Small intestine (tissue), 7 donors: Measurements from ENCODE around the gene TRPM3. TPM values are rescaled to one million over a fixed set of nuclear protein-coding genes. Genes with fewer than 3 reads are reported as not detected.

Source experiments
- DNase-seq, 2 donors: peaks; one replicate each; pipeline versions ENCODE4 v3.0.0 to v3.0.0-alpha.2; 2013
- FAIRE-seq: peaks from 2 replicates; lab custom pipeline; 2012; peaks lifted over from hg19 to GRCh38; lab: Jason Lieb, UNC
- H3K27ac ChIP-seq, 3 donors: one replicate each; pipeline ENCODE4 v1.5.1; 2013; ENCODE audit warnings: low read length in 2 of 3, mild to moderate bottlenecking in 2 of 3, control low read depth in 1 of 3, inconsistent platforms in 1 of 3, low read depth in 1 of 3, moderate library complexity in 1 of 3
- H3K27me3 ChIP-seq, 3 donors: one replicate each; pipeline ENCODE4 v1.6.1; 2013; ENCODE audit warnings: low read length in 3 of 3, inconsistent platforms in 1 of 3; ENCODE audit not compliant: control insufficient read depth in 3 of 3, insufficient read depth in 3 of 3
- H3K36me3 ChIP-seq, 3 donors: one replicate each; pipeline ENCODE4 v1.6.1; 2013; ENCODE audit warnings: low read length in 3 of 3, inconsistent platforms in 1 of 3, low read depth in 1 of 3, mild to moderate bottlenecking in 1 of 3, moderate library complexity in 1 of 3; ENCODE audit not compliant: control insufficient read depth in 3 of 3, insufficient read depth in 2 of 3
- H3K4me1 ChIP-seq, 3 donors: one replicate each; pipeline ENCODE4 v1.6.1; 2013; ENCODE audit warnings: low read length in 2 of 3, inconsistent platforms in 1 of 3, low read depth in 1 of 3, mild to moderate bottlenecking in 1 of 3, moderate library complexity in 1 of 3; ENCODE audit not compliant: control insufficient read depth in 3 of 3, insufficient read depth in 2 of 3
- H3K4me3 ChIP-seq, 3 donors: one replicate each; pipeline ENCODE4 v1.5.1; 2013; ENCODE audit warnings: low read length in 3 of 3, control low read depth in 1 of 3, inconsistent platforms in 1 of 3, low read depth in 1 of 3, mild to moderate bottlenecking in 1 of 3, moderate library complexity in 1 of 3
- H3K9me3 ChIP-seq, 2 donors: one replicate each; pipeline ENCODE4 v1.6.1; 2013; ENCODE audit warnings: low read depth in 1 of 2, low read length in 1 of 2; ENCODE audit not compliant: control insufficient read depth in 2 of 2, insufficient read depth in 1 of 2
- WGBS, 3 donors: extraction: QIAGEN DNeasy Blood & Tissue Kit; methylation state at CpG; one replicate each; pipeline ENCODE4 v1.1.7; 2013; 5-methylcytosine and 5-hydroxymethylcytosine counted together
- polyA plus RNA-seq, 4 donors: library from polyadenylated mRNA; stranded (reverse) in 3 of 4; unstranded in 1 of 4; fragments of 200-250 nt in 3 of 4; fragments of 120-200 nt in 1 of 4; gene quantifications; one replicate each; pipeline versions ENCODE4 v1.2.1 to v1.2.3, GENCODE V29; 2013
- donor health status: healthy with polysubstance abuse.
- donor health status: control.
- donor health status: control.
- donor health status: Bipolar disorder and iron deficiency.
- donor health status: healthy.

Gene TRPM3
- polyA plus RNA-seq, 4 donors = 0.15 to 2.5 (median 0.78) TPM

DNA sequence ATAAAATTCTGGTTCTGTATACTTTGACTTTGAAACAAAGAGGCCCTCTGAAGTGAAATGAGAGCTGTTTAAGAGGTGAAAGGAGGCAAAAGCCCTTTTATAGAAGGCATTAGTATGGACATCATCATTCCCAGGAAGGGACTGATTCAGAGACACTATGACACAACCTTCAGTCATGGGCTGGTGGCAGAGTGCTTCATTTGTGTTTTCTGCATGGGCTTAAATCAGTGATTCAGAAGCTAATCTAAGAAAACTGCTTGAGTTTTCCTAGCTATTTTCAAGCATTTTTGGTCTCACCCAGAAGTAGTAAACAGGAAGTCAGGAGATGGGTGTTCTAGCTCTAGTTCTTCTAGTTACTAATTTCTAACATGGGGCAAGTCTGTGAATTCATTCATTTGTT, 288.9 kb downstream of the TRPM3 start:
- Histone ChIP-seq H3K4me1 (no peaks in the 10 kb centered on the region), H3K27me3 (peaks cover 0 to 3% (median 0%) of the 10 kb centered on the region in 3 donors), H3K27ac (no peak overlapping the region), H3K4me3 (no peak overlapping the region), H3K36me3 (no peaks in the 10 kb centered on the region), H3K9me3 (no peaks in the 10 kb centered on the region)
- FAIRE-seq = no peak
- no peak for DNase-seq

DNA sequence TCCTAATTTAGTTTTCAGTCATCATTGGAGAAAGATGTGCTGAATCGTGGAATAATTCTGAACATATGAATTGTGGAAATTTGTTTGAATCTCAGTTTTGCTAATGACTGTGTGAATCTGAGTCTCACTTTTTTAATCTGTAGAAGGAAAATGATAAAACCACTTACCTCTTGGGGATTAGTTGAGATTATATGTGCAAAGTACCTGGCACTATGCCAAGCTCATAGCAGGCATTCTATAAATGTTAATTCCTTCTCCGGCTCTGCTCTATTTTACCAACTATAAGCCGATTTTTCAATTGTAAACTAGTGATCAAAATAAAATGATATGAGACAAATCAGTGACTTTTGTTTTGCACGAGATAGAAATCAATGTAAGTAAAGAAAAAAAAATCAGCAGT, 290.8 kb downstream of the TRPM3 start:
- 67 to 79% (median 75%) methylated on average over 4 of the region's 4 CpGs for WGBS, 3 donors

GRCh38 chr9:70829591-70830265, 291.7 kb downstream of the TRPM3 start:
- Histone ChIP-seq H3K36me3 (no peaks in the 10 kb centered on the region), H3K4me1 (no peaks in the 10 kb centered on the region), H3K9me3 (no peaks in the 10 kb centered on the region), H3K27me3 (peaks cover 0 to 3% (median 0%) of the 10 kb centered on the region in 3 donors), H3K4me3 (no peak overlapping the region), H3K27ac (no peak overlapping the region)
- WGBS, 3 donors = 78 to 85% (median 80%) methylated on average over 5 of the region's 5 CpGs
- DNase-seq (no peak), FAIRE-seq (no peak)

More for the DNA sequence above, 290.8 kb downstream of the TRPM3 start:
- no peak for DNase-seq
- no peak overlapping the region for H3K27ac ChIP-seq
- no peaks in the 10 kb centered on the region for H3K9me3 ChIP-seq
- no peak overlapping the region for H3K4me3 ChIP-seq
- no peaks in the 10 kb centered on the region for H3K4me1 ChIP-seq
- peaks cover 0 to 3% (median 0%) of the 10 kb centered on the region in 3 donors for H3K27me3 ChIP-seq
- no peaks in the 10 kb centered on the region for H3K36me3 ChIP-seq
- FAIRE-seq = no peak

GRCh38 chr9:70826562-70826961, 294.9 kb downstream of the TRPM3 start:
- Histone ChIP-seq H3K27me3 (peaks cover 0 to 3% (median 0%) of the 10 kb centered on the region in 3 donors), H3K9me3 (no peaks in the 10 kb centered on the region), H3K36me3 (no peaks in the 10 kb centered on the region), H3K4me3 (no peak overlapping the region), H3K4me1 (no peaks in the 10 kb centered on the region), H3K27ac (no peak overlapping the region)
- WGBS, 3 donors = 85 to 88% (median 88%) methylated on average over 3 of the region's 3 CpGs
- FAIRE-seq (no peak), DNase-seq (peak in 1 of 2 donors; percentile 34)

- Histone ChIP-seq H3K9me3 (no peaks in the 10 kb centered on the region), H3K27me3 (peaks cover 0 to 3% (median 0%) of the 10 kb centered on the region in 3 donors), H3K27ac (no peak overlapping the region), H3K36me3 (no peaks in the 10 kb centered on the region), H3K4me1 (no peaks in the 10 kb centered on the region), H3K4me3 (no peak overlapping the region)
- DNase-seq (no peak), FAIRE-seq (no peak)
- WGBS, 3 donors = 68 to 77% (median 71%) methylated on average over 7 of the region's 7 CpGs
Measured at GRCh38 chr9:70823284-70823683, 298.1 kb downstream of the TRPM3 start.

GRCh38 chr9:70817311-70817710, 304.1 kb downstream of the TRPM3 start:
- peaks cover 0 to 2% (median 0%) of the 10 kb centered on the region in 3 donors for H3K4me1 ChIP-seq
- FAIRE-seq = no peak
- 83 to 91% (median 88%) methylated on average over 3 of the region's 3 CpGs for WGBS, 3 donors
- H3K4me3 ChIP-seq = no peak overlapping the region
- H3K27ac ChIP-seq = no peak overlapping the region
- H3K9me3 ChIP-seq = no peaks in the 10 kb centered on the region
- H3K27me3 ChIP-seq = no peaks in the 10 kb centered on the region
- H3K36me3 ChIP-seq = no peaks in the 10 kb centered on the region
- DNase-seq = no peak

GRCh38 chr9:70816891-70817290, 304.5 kb downstream of the TRPM3 start:
- no peak overlapping the region for H3K4me3 ChIP-seq
- H3K27ac ChIP-seq = no peak overlapping the region
- no peaks in the 10 kb centered on the region for H3K27me3 ChIP-seq
- no peaks in the 10 kb centered on the region for H3K36me3 ChIP-seq
- FAIRE-seq (no peak), DNase-seq (peak in 1 of 2 donors; percentile 69)
- peaks cover 0 to 2% (median 0%) of the 10 kb centered on the region in 3 donors for H3K4me1 ChIP-seq
- 13 to 21% (median 19%) methylated on average over 2 of the region's 2 CpGs for WGBS, 3 donors
- no peaks in the 10 kb centered on the region for H3K9me3 ChIP-seq

GRCh38 chr9:70816316-70816715, 305.1 kb downstream of the TRPM3 start:
- no peaks in the 10 kb centered on the region for H3K27me3 ChIP-seq
- peaks cover 0 to 2% (median 0%) of the 10 kb centered on the region in 3 donors for H3K4me1 ChIP-seq
- no peak overlapping the region for H3K4me3 ChIP-seq
- no peak for DNase-seq
- no peaks in the 10 kb centered on the region for H3K9me3 ChIP-seq
- no peak for FAIRE-seq
- H3K27ac ChIP-seq = no peak overlapping the region
- H3K36me3 ChIP-seq = no peaks in the 10 kb centered on the region
- 74 to 86% (median 84%) methylated on average over 1 of the region's 1 CpG for WGBS, 3 donors

DNA sequence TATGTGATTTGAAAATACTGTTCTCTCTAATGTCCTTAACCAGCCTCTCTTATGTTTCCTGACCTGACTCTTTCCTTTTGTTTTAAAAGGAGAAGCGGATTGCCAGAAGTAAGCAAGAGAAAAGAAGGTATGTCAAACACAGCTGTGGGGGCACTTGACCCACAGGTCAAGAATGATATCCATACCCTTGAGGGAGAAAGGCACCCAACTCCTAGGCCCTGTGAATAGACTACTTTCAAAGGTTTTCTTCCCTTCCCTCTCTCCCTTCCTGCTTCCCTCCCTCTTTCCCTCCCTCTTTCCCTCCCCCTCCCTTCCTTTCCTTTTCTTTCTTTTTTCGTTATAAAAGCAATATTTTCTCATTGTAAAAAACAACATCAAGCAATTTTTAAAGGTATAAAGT, 306.8 kb downstream of the TRPM3 start:
- H3K9me3 ChIP-seq = no peaks in the 10 kb centered on the region
- H3K27me3 ChIP-seq = no peaks in the 10 kb centered on the region
- no peaks in the 10 kb centered on the region for H3K36me3 ChIP-seq
- peaks cover 0 to 2% (median 0%) of the 10 kb centered on the region in 3 donors for H3K4me1 ChIP-seq
- WGBS, 3 donors = 53 to 83% (median 53%) methylated on average over 2 of the region's 2 CpGs
- no peak overlapping the region for H3K27ac ChIP-seq
- DNase-seq = no peak
- FAIRE-seq = no peak
- H3K4me3 ChIP-seq = no peak overlapping the region
